OCI-LY7 (cell line): ENCODE results near the gene SLC23A1. TPM values are rescaled to one million over a fixed set of nuclear protein-coding genes. Genes with fewer than 3 reads are reported as not detected.

Source experiments
- BruUV-seq: library from RNA; stranded (reverse); fragments of 400-500 nt; replicated peaks from 2 replicates; lab custom pipeline; 2021; lab: Mats Ljungman, UMichigan
- CTCF ChIA-PET: fragments of 300-600 bp; sonication (Branson Sonifier 250); formaldehyde crosslinking; loops from one replicate; lab custom pipeline; 2022; ENCODE audit warnings: antibody characterized with exemption; ENCODE audit not compliant: unreplicated experiment; lab: Charles Lee
- POLR2A ChIA-PET: fragments of 300-600 bp; sonication (Branson Sonifier 250); formaldehyde crosslinking; loops from one replicate; lab custom pipeline; 2022; ENCODE audit warnings: antibody characterized with exemption; lab: Charles Lee
- DNase-seq: peaks from one replicate; pipeline ENCODE4 v3.0.0-alpha.2; 2015; ENCODE audit warnings: low spot score
- H2AFZ ChIP-seq: fragments of 200-600 bp; sonication (generic), shearing (Covaris generic); 2 replicates; pipeline ENCODE4 v1.6.1; 2014; ENCODE audit warnings: mild to moderate bottlenecking, antibody characterized with exemption, low read length, moderate library complexity
- H3K27ac ChIP-seq: fragments of 200-600 bp; sonication (generic); 2 replicates; pipeline ENCODE4 v1.5.1; 2014; ENCODE audit warnings: mixed run types, low read depth, mild to moderate bottlenecking, moderate library complexity, low read length, inconsistent platforms; ENCODE audit not compliant: poor library complexity, severe bottlenecking
- H3K36me3 ChIP-seq: fragments of 200-600 bp; sonication (generic); 2 replicates; pipeline ENCODE4 v1.6.1; 2014; ENCODE audit warnings: mild to moderate bottlenecking, antibody characterized with exemption, low read length, moderate library complexity, mixed read lengths; ENCODE audit not compliant: insufficient read depth
- H3K4me1 ChIP-seq: fragments of 200-600 bp; sonication (generic); 2 replicates; pipeline ENCODE4 v1.5.1; 2014; ENCODE audit warnings: mild to moderate bottlenecking, low read length; ENCODE audit not compliant: insufficient read depth, poor library complexity, severe bottlenecking
- H3K4me2 ChIP-seq: fragments of 200-600 bp; sonication (generic); 2 replicates; pipeline ENCODE4 v1.6.1; 2014; ENCODE audit warnings: mild to moderate bottlenecking, low read length
- H3K4me3 ChIP-seq: fragments of 200-600 bp; sonication (generic); 2 replicates; pipeline ENCODE4 v1.5.1; 2014; ENCODE audit warnings: mild to moderate bottlenecking, low read depth, low read length; ENCODE audit not compliant: poor library complexity, severe bottlenecking
- H3K79me2 ChIP-seq: fragments of 200-600 bp; sonication (generic); 2 replicates; pipeline ENCODE4 v1.6.1; 2016; ENCODE audit warnings: low read depth, mild to moderate bottlenecking, low read length, moderate library complexity, mixed read lengths; ENCODE audit not compliant: insufficient read depth
- H3K9me2 ChIP-seq: fragments of 200-600 bp; sonication (generic); 2 replicates; pipeline ENCODE4 v1.6.1; 2016; ENCODE audit warnings: mild to moderate bottlenecking, low read length, mixed read lengths; ENCODE audit not compliant: insufficient read depth
- H3K9me3 ChIP-seq: fragments of 200-600 bp; sonication (generic); 2 replicates; pipeline ENCODE4 v1.6.1; 2014; ENCODE audit warnings: mild to moderate bottlenecking, mixed run types, low read length, mixed read lengths
- H4K20me1 ChIP-seq: fragments of 200-600 bp; sonication (generic); 2 replicates; pipeline ENCODE4 v1.6.1; 2014; ENCODE audit warnings: mild to moderate bottlenecking, antibody characterized with exemption, low read length, moderate library complexity, mixed read lengths; ENCODE audit not compliant: insufficient read depth
- EZH2phosphoT487 ChIP-seq: fragments of 200-600 bp; sonication (generic); IDR thresholded peaks from 2 replicates; pipeline ENCODE4 v1.6.1; 2018; ENCODE audit warnings: low read depth, borderline replicate concordance, mild to moderate bottlenecking, mixed run types, antibody characterized with exemption, low read length, moderate library complexity, mixed read lengths
- intact Hi-C: fragments of 100-400 bp; cut with micrococcal nuclease; formaldehyde crosslinking; loops from one replicate; pipeline ENCODE4 v1.10.0; 2022; ENCODE audit not compliant: unreplicated experiment
- total RNA-seq, 2 experiments: library from RNA; depleted of rRNA in 1 of 2; stranded (reverse); fragments of >200 nt in 1 of 2; shearing (Covaris generic) in 1 of 2; gene quantifications; 2 replicates each; pipeline ENCODE4 v1.2.3, GENCODE V29; 2014 to 2022
- TF ChIP-seq, protein P1 (sequence below): fragments of 200-600 bp; sonication (generic); conservative IDR thresholded peaks from 2 replicates; pipeline ENCODE4 v1.5.1; 2014; ENCODE audit warnings: mild to moderate bottlenecking, antibody characterized with exemption, low read length, moderate library complexity, mixed read lengths

Gene SLC23A1
- total RNA-seq, 2 experiments from 2014 or later, result 20.3 to 63.1 TPM

DNA sequence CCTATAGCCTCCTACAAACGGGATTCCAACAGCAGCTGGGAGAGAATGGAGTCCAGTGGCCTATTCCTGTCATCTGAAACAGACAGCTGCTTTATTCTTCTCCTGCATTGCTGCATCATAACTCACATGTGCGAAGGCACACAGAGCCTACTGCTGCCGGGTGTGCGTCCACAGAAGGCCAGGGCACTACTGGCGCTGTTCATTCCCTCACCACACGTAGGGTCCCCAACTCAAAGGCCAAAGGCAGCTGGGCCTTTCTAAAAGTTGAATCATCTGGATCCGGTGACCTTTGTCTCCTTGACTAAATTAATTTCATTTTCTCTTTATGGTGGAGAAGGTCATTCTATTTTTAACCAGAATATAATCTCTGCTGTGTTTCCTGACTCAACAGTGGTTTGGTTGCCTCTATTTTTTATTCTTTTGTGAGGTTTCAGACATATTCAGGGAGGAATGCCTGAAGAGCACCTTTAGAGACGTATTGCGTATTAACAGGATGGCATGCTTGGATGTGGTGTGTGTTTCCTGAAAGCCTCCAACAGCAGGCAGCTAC, 31.6 kb upstream of the SLC23A1 start:
- no peak overlapping the region for H3K4me2 ChIP-seq
- H3K9me3 ChIP-seq, result no peaks in the 10 kb centered on the region
- intact Hi-C loops, result no loop called here
- BruUV-seq, result no TSS peak
- no peaks in the 10 kb centered on the region for H4K20me1 ChIP-seq
- CTCF ChIA-PET, result no interaction called here
- H3K36me3 ChIP-seq, result no peaks in the 10 kb centered on the region
- no peaks in the 10 kb centered on the region for H3K9me2 ChIP-seq
- no peak overlapping the region for H3K4me3 ChIP-seq
- no peak for TF ChIP-seq EZH2phosphoT487
- TF ChIP-seq, protein P1, sequence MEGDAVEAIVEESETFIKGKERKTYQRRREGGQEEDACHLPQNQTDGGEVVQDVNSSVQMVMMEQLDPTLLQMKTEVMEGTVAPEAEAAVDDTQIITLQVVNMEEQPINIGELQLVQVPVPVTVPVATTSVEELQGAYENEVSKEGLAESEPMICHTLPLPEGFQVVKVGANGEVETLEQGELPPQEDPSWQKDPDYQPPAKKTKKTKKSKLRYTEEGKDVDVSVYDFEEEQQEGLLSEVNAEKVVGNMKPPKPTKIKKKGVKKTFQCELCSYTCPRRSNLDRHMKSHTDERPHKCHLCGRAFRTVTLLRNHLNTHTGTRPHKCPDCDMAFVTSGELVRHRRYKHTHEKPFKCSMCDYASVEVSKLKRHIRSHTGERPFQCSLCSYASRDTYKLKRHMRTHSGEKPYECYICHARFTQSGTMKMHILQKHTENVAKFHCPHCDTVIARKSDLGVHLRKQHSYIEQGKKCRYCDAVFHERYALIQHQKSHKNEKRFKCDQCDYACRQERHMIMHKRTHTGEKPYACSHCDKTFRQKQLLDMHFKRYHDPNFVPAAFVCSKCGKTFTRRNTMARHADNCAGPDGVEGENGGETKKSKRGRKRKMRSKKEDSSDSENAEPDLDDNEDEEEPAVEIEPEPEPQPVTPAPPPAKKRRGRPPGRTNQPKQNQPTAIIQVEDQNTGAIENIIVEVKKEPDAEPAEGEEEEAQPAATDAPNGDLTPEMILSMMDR, result no peak
- no peaks in the 10 kb centered on the region for H3K79me2 ChIP-seq
- POLR2A ChIA-PET, result no interaction called here
- no peak for DNase-seq
- no peak overlapping the region for H3K27ac ChIP-seq
- H3K4me1 ChIP-seq, result no peaks in the 10 kb centered on the region
- no peak overlapping the region for H2AFZ ChIP-seq

DNA sequence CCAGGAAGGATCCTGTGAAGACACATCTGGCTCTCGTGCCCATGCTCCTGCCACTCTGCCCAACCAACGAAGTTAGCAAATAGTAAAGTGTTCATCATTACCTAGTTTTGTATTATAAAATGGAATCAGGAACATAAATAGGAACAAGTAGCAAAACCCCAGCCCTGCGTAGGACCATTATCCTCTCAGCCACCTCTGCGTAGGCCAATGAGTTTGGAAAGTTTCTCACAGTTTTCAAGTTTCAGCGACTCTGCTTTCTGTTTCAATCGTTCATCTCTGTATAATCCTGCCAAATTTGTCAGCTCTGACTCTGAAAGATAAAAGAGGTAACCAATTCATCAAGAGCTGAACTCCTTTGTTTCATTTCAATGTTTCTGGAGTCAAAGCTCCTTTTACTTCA, 30.9 kb upstream of the SLC23A1 start:
- no peak for DNase-seq
- Histone ChIP-seq H3K27ac (no peak overlapping the region), H3K9me2 (no peaks in the 10 kb centered on the region), H4K20me1 (no peaks in the 10 kb centered on the region), H3K4me3 (no peak overlapping the region), H3K4me2 (no peak overlapping the region), H3K79me2 (no peaks in the 10 kb centered on the region), H3K4me1 (no peaks in the 10 kb centered on the region), H3K9me3 (no peaks in the 10 kb centered on the region), H2AFZ (no peak overlapping the region), H3K36me3 (no peaks in the 10 kb centered on the region)
- ChIA-PET CTCF (no interaction called here), POLR2A (no interaction called here)
- TF ChIP-seq, protein P1, result no peak
- no peak for TF ChIP-seq EZH2phosphoT487
- no TSS peak for BruUV-seq
- intact Hi-C loops, result no loop called here

DNA sequence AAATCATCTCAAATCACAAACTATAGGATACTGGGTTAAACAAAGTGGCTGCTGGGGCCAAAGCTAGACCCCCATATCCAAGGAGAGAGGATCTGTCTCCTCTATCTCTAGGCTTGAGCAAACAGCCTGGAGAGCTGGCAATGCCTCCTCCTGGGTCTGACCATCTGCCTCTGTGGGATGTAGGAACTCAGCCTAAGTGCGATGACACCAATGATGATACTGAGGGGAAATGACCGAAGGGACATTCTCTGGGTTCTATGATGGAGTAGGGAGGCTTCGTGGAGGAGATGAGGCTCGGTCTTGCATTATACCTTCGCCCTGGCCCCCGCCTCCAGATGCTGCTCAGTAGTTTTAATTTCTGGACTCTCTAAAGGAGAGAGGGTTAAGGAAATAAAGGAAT, 30.1 kb upstream of the SLC23A1 start:
- Histone ChIP-seq H3K9me3 (no peaks in the 10 kb centered on the region), H3K4me3 (no peak overlapping the region), H2AFZ (no peak overlapping the region), H3K27ac (no peak overlapping the region), H3K4me2 (no peak overlapping the region), H4K20me1 (no peaks in the 10 kb centered on the region), H3K4me1 (peaks cover 5% of the 10 kb centered on the region), H3K9me2 (no peaks in the 10 kb centered on the region), H3K36me3 (no peaks in the 10 kb centered on the region), H3K79me2 (no peaks in the 10 kb centered on the region)
- BruUV-seq, result no TSS peak
- TF ChIP-seq EZH2phosphoT487, result no peak
- TF ChIP-seq, protein P1, result no peak
- ChIA-PET CTCF (no interaction called here), POLR2A (no interaction called here)
- no peak for DNase-seq
- intact Hi-C loops, result no loop called here
